Vagina (tissue), 2 donors: ENCODE measurements around the gene FOXA3.

Experiments used
- CTCF ChIP-seq, 3 experiments: fragments of 450-650 bp in 2 of 3; fragments of 200-600 bp in 1 of 3; sonication (generic) in 1 of 3; IDR thresholded peaks; one replicate each; pipeline ENCODE4 v1.5.1; 2017 to 2019; ENCODE audit warnings: antibody characterized with exemption in 3 of 3, mild to moderate bottlenecking in 2 of 3, moderate library complexity in 2 of 3
- POLR2A ChIP-seq, 2 donors: fragments of 450-650 bp; IDR thresholded peaks; one replicate each; pipeline ENCODE4 v1.6.1; 2017; ENCODE audit warnings: antibody characterized with exemption in 2 of 2, mild to moderate bottlenecking in 2 of 2, moderate library complexity in 2 of 2

DNA sequence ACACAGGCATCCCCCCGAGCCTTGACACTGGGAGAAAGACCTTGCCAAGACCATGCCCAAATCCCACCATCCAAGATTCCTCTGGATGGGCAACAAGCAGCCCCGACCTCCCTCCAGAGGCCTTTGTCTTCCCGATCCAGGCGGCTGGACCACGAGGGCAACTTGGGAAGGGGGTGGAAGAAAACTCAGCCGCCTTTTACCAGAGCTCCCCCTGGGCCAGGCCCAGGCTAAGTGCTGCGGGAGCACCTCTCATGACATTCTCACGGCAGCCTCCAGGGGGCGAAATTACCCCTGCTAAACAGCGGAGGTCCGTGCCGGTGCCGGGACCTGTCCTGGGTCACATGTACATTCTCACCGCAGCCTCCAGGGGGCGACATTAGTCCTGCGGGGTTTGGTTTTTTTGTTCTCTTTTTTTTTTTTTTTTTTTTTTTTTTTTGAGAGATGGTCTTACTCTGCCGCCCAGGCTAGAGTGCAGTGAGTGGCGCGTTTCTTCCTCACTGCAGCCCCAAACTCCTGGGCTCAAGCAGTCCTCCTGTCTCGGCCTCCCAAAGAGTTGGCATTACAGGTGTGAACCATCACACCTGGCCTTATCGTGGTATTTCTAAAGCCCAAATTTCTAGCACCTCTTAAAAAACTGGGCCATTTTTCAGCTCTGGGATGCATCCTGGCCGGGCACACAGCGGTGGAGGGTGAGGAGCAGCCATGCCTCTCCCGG is 47.0 kb upstream of the FOXA3 start:
- TF ChIP-seq CTCF (IDR thresholded peaks at IDR 0.05) (peak; percentile 90 to 97 (median 94)), POLR2A (IDR thresholded peaks at IDR 0.05) (no peak)
